B cell (primary cell): ENCODE measurements around the gene TUBAL3. TPM values are rescaled to one million over a fixed set of nuclear protein-coding genes. Genes with fewer than 3 reads are reported as not detected.
A peak's percentile ranks its signal among the peaks of the same experiment; 100 is the strongest.

Source experiments
- ATAC-seq: fragments of 200-7000 bp; cut with Tn5 transposase; one replicate; pipeline ENCODE4 v1.10.0; 2021; ENCODE audit warnings: low read depth, mild to moderate bottlenecking, moderate number of reproducible peaks, moderate library complexity
- CTCF ChIA-PET: fragments of 350-600 bp; sonication (Branson Sonifier 250); formaldehyde crosslinking; loops from one replicate; lab custom pipeline; 2021; ENCODE audit warnings: antibody characterized with exemption, inconsistent platforms; lab: Charles Lee
- POLR2A ChIA-PET: fragments of 350-600 bp; sonication (Branson Sonifier 250); formaldehyde crosslinking; loops from one replicate; lab custom pipeline; 2021; ENCODE audit warnings: antibody characterized with exemption; lab: Charles Lee
- DNase-seq: peaks from one replicate; pipeline ENCODE4 v3.0.0; 2013
- H2AFZ ChIP-seq: 2 replicates; pipeline ENCODE4 v1.6.1; 2012; ENCODE audit warnings: mild to moderate bottlenecking, low read depth, low read length; ENCODE audit not compliant: insufficient read depth, poor library complexity, severe bottlenecking
- H3K27ac ChIP-seq, 2 donors: 1 replicate in 1 of 2; 2 replicates in 1 of 2; pipeline ENCODE4 v1.5.1; 2012 to 2013; ENCODE audit warnings: low read length in 2 of 2, mild to moderate bottlenecking in 2 of 2, moderate library complexity in 1 of 2
- H3K27me3 ChIP-seq, 4 experiments: fragments of 200-600 bp in 1 of 4; sonication (generic) in 1 of 4; replicated peaks in 1 of 4; 1 replicate in 2 of 4; 2 replicates in 2 of 4; pipeline versions ENCODE4 v1.6.1 to v1.7.0; 2013 to 2016; ENCODE audit warnings: low read length in 3 of 4, mild to moderate bottlenecking in 2 of 4, mixed read lengths in 1 of 4, moderate library complexity in 1 of 4; ENCODE audit not compliant: insufficient read depth in 4 of 4, control insufficient read depth in 3 of 4; ENCODE audit errors: control extremely low read depth in 1 of 4
- H3K36me3 ChIP-seq, 2 experiments: replicated peaks in 1 of 2; 1 replicate in 1 of 2; 2 replicates in 1 of 2; pipeline versions ENCODE4 v1.6.1 to v1.7.1; 2013; ENCODE audit warnings: low read length in 1 of 2; ENCODE audit not compliant: insufficient read depth in 2 of 2, control insufficient read depth in 1 of 2; ENCODE audit errors: control extremely low read depth in 1 of 2, extremely low read depth in 1 of 2
- H3K4me1 ChIP-seq, 2 donors: fragments of 200-600 bp in 1 of 2; sonication (generic) in 1 of 2; 1 replicate in 1 of 2; 2 replicates in 1 of 2; pipeline versions ENCODE4 v1.5.1 to v1.6.1; 2013 to 2017; ENCODE audit warnings: low read length in 2 of 2; ENCODE audit not compliant: control insufficient read depth in 2 of 2, insufficient read depth in 2 of 2
- H3K4me2 ChIP-seq: replicated peaks from 2 replicates; pipeline ENCODE3; 2012; ENCODE audit warnings: mild to moderate bottlenecking, low read depth, low read length; ENCODE audit not compliant: poor library complexity, severe bottlenecking
- H3K4me3 ChIP-seq, 5 experiments: fragments of 200-600 bp in 1 of 5; sonication (generic) in 1 of 5; 1 replicate in 3 of 5; 2 replicates in 2 of 5; pipeline versions ENCODE4 v1.5.1 to v1.7.0; 2011 to 2016; ENCODE audit warnings: low read length in 4 of 5, mild to moderate bottlenecking in 4 of 5, low read depth in 2 of 5, control low read depth in 1 of 5, moderate library complexity in 1 of 5; ENCODE audit not compliant: insufficient read depth in 1 of 5; ENCODE audit errors: control extremely low read depth in 1 of 5, extremely low read depth in 1 of 5
- H3K79me2 ChIP-seq: fragments of 200-600 bp; sonication (generic); one replicate; pipeline ENCODE4 v1.6.0; 2016; ENCODE audit warnings: low read length; ENCODE audit not compliant: control insufficient read depth, insufficient read depth
- H3K9ac ChIP-seq: fragments of 200-600 bp; sonication (generic); 2 replicates; pipeline ENCODE4 v1.6.1; 2017; ENCODE audit warnings: mild to moderate bottlenecking, low read length, moderate library complexity
- H3K9me3 ChIP-seq, 3 donors: one replicate each; pipeline versions ENCODE4 v1.6.1 to v1.7.1; 2013; ENCODE audit warnings: low read length in 2 of 3; ENCODE audit not compliant: control insufficient read depth in 2 of 3, insufficient read depth in 1 of 3; ENCODE audit errors: control extremely low read depth in 1 of 3
- H4K20me1 ChIP-seq: 2 replicates; pipeline ENCODE4 v1.6.0; 2012; ENCODE audit warnings: mild to moderate bottlenecking, low read length; ENCODE audit not compliant: insufficient read depth, control insufficient read depth, poor library complexity, severe bottlenecking
- H3K27ac Mint-ChIP-seq: one replicate; pipeline ENCODE4 v1.8.0; 2021; ENCODE audit warnings: mixed read lengths
- H3K27me3 Mint-ChIP-seq: one replicate; pipeline ENCODE4 v1.8.0; 2021; ENCODE audit warnings: mixed read lengths
- H3K4me1 Mint-ChIP-seq: one replicate; pipeline ENCODE4 v1.8.0; 2021; ENCODE audit warnings: mixed read lengths
- H3K4me3 Mint-ChIP-seq: one replicate; pipeline ENCODE4 v1.8.0; 2021; ENCODE audit warnings: mixed read lengths
- H3K9me3 Mint-ChIP-seq: one replicate; pipeline ENCODE4 v1.8.0; 2022; ENCODE audit warnings: mixed read lengths; ENCODE audit not compliant: insufficient read depth
- CTCF ChIP-seq: fragments of 200-600 bp; IDR thresholded peaks from one replicate; pipeline ENCODE4 v1.8.0; 2022; ENCODE audit warnings: antibody characterized with exemption, mild to moderate bottlenecking
- EZH2 ChIP-seq: IDR thresholded peaks from 2 replicates; pipeline ENCODE4 v1.6.1; 2012; ENCODE audit warnings: borderline replicate concordance, low read depth, mild to moderate bottlenecking, moderate library complexity, low read length; ENCODE audit not compliant: insufficient read depth, poor library complexity, severe bottlenecking
- WGBS: methylation state at CpG from one replicate; pipeline ENCODE4 v1.1.5; 2013; ENCODE audit warnings: missing lambda C conversion rate; ENCODE audit not compliant: insufficient coverage; 5-methylcytosine and 5-hydroxymethylcytosine counted together
- intact Hi-C: fragments of 100-400 bp; cut with micrococcal nuclease; formaldehyde crosslinking; loops from one replicate; pipeline ENCODE4 v1.10.0; 2022
- polyA plus RNA-seq: library from polyadenylated mRNA; depleted of rRNA; stranded (reverse); fragments of >200 nt; gene quantifications from 2 replicates; pipeline ENCODE4 v1.2.3, GENCODE V29; 2012
- total RNA-seq, 2 donors: library from RNA; stranded (reverse); fragments of 120-200 nt in 1 of 2; gene quantifications; 1 replicate in 1 of 2; 2 replicates in 1 of 2; pipeline versions ENCODE4 v1.2.3 to v1.2.4, GENCODE V29; 2013 to 2022

The TUBAL3 gene
- total and polyA plus RNA-seq, 2 donors (not counting 1 experiment from before 2014, with no cell fraction given), result not detected

GRCh38 chr10:5413012-5413938 is 8.6 kb upstream of the TUBAL3 start:
- H2AFZ ChIP-seq, result peak overlapping the region; percentile 48
- H3K27ac Mint-ChIP-seq, result no peak overlapping the region

More at GRCh38 chr10:5413012-5413938, 8.6 kb upstream of the TUBAL3 start:
- DNase-seq, result peak; percentile 24
- H3K4me1 ChIP-seq, result peaks cover 8 to 9% of the 10 kb centered on the region in 2 donors
- ChIA-PET POLR2A (interaction anchor here (0.5 to 0.6 kb wide), 2 partner anchors 14 to 278 kb away, joined by 3 read pairs; no protein-coding TSS in a partner anchor), CTCF (no interaction called here)
- TF ChIP-seq CTCF (no peak), EZH2 (no peak)
- no peaks in the 10 kb centered on the region for H4K20me1 ChIP-seq
- peaks cover 2% of the 10 kb centered on the region for H3K9me3 Mint-ChIP-seq
- no peak for ATAC-seq
- H3K27me3 ChIP-seq, result peaks cover 0 to 16% (median 3%) of the 10 kb centered on the region in 4 experiments
- no peaks in the 10 kb centered on the region for H3K36me3 ChIP-seq
- H3K4me3 Mint-ChIP-seq, result no peak overlapping the region
- H3K79me2 ChIP-seq, result no peaks in the 10 kb centered on the region
- peaks cover 17% of the 10 kb centered on the region for H3K27me3 Mint-ChIP-seq
- WGBS, result 27% methylated on average over 15 of the region's 20 CpGs
- H3K9ac ChIP-seq, result peak overlapping the region; percentile 61
- peak overlapping the region; percentile 93 for H3K4me2 ChIP-seq
- H3K4me1 Mint-ChIP-seq, result peaks cover 4% of the 10 kb centered on the region
- intact Hi-C loops, result loop anchor here (2.0 kb wide), 1 partner anchor 34 kb away; no protein-coding TSS in a partner anchor
- H3K4me3 ChIP-seq, result peak overlapping the region; percentile 51 to 70 (median 62)
- no peak overlapping the region for H3K27ac ChIP-seq
- H3K9me3 ChIP-seq, result peaks cover 0 to 7% (median 1%) of the 10 kb centered on the region in 3 donors
